H1 (cell line): ENCODE results near the gene GBF1. TPM values are rescaled to one million over a fixed set of nuclear protein-coding genes. Genes with fewer than 3 reads are reported as not detected.

Source experiments
- CBX5 ChIP-seq: fragments of 300-800, 300-1000 bp; sonication (generic); IDR thresholded peaks from 2 replicates; pipeline ENCODE4 v1.7.1; 2016; ENCODE audit warnings: antibody characterized with exemption, low read length, low read depth
- CEBPB ChIP-seq: IDR thresholded peaks from 2 replicates; pipeline ENCODE4 v1.6.1; 2012; ENCODE audit warnings: low read depth, low read length
- EP300 ChIP-seq, 2 experiments: IDR thresholded peaks; 1 replicate in 1 of 2; 2 replicates in 1 of 2; pipeline ENCODE4 v1.6.1; 2011 to 2012; ENCODE audit warnings: low read depth in 2 of 2, low read length in 2 of 2, mild to moderate bottlenecking in 2 of 2, borderline replicate concordance in 1 of 2, inconsistent platforms in 1 of 2, moderate library complexity in 1 of 2
- EZH2 ChIP-seq: fragments of 200-600 bp; sonication (generic); IDR thresholded peaks from 2 replicates; pipeline ENCODE4 v1.7.1; 2012; ENCODE audit warnings: low read depth, mild to moderate bottlenecking, moderate library complexity, low read length, inconsistent platforms; ENCODE audit not compliant: severe bottlenecking
- JUND ChIP-seq: IDR thresholded peaks from 2 replicates; pipeline ENCODE4 v1.6.1; 2011; ENCODE audit warnings: mild to moderate bottlenecking, improper control_type of control experiment, low read length
- NANOG ChIP-seq: IDR thresholded peaks from 2 replicates; pipeline ENCODE4 v1.6.1; 2011; ENCODE audit warnings: low read length, low read depth, mild to moderate bottlenecking, inconsistent platforms; ENCODE audit not compliant: insufficient read depth, poor library complexity, severe bottlenecking
- POLR2A ChIP-seq, 2 experiments: IDR thresholded peaks; 1 replicate in 1 of 2; 2 replicates in 1 of 2; pipeline ENCODE4 v1.6.1; 2011; ENCODE audit warnings: low read depth in 2 of 2, low read length in 2 of 2, mild to moderate bottlenecking in 2 of 2; ENCODE audit errors: control extremely low read depth in 1 of 2
- POU5F1 ChIP-seq: IDR thresholded peaks from 2 replicates; pipeline ENCODE4 v1.6.1; 2011; ENCODE audit warnings: low read depth, mild to moderate bottlenecking, low read length, moderate library complexity
- RAD21 ChIP-seq, 2 experiments: IDR thresholded peaks in 1 of 2; conservative IDR thresholded peaks in 1 of 2; 2 replicates each; pipeline ENCODE4 v1.6.1; 2011; ENCODE audit warnings: low read depth in 2 of 2, low read length in 2 of 2, improper control_type of control experiment in 1 of 2, inconsistent platforms in 1 of 2, mild to moderate bottlenecking in 1 of 2, moderate library complexity in 1 of 2
- RNF2 ChIP-seq: fragments of 200-900, 300-1000 bp; sonication (generic); IDR thresholded peaks from 2 replicates; pipeline ENCODE4 v1.7.1; 2016; ENCODE audit warnings: borderline replicate concordance, low read depth, mild to moderate bottlenecking, antibody characterized with exemption, low read length; ENCODE audit not compliant: poor library complexity, severe bottlenecking; ENCODE audit errors: missing control alignments
- SAP30 ChIP-seq: fragments of 300-600 bp; sonication (generic); IDR thresholded peaks from 2 replicates; pipeline ENCODE4 v1.7.1; 2012; ENCODE audit warnings: low read length, moderate library complexity, mild to moderate bottlenecking, inconsistent platforms; ENCODE audit not compliant: insufficient read depth, insufficient replicate concordance
- SP4 ChIP-seq: IDR thresholded peaks from 2 replicates; pipeline ENCODE4 v1.6.1; 2012; ENCODE audit warnings: low read length, inconsistent platforms
- TCF12 ChIP-seq: IDR thresholded peaks from 2 replicates; pipeline ENCODE4 v1.6.1; 2011; ENCODE audit warnings: low read depth, mild to moderate bottlenecking, low read length
- ZNF274 ChIP-seq: IDR thresholded peaks from 2 replicates; pipeline ENCODE4 v1.7.0; 2012; ENCODE audit warnings: low read length, borderline replicate concordance; ENCODE audit errors: extremely low read depth
- polyA plus RNA-seq, 7 experiments: library from polyadenylated mRNA; depleted of rRNA in 3 of 7; stranded (reverse) in 5 of 7; unstranded in 2 of 7; fragments of >200 nt in 5 of 7; fragments of 200-250 nt in 2 of 7; gene quantifications; 1 replicate in 5 of 7; 2 replicates in 1 of 7; 4 replicates in 1 of 7; pipeline versions ENCODE4 v1.2.1 to v1.2.3, GENCODE V29; 2011 to 2013; ENCODE audit warnings: missing spikeins in 2 of 7, mixed read lengths in 2 of 7
- total RNA-seq: library from RNA; stranded (reverse); fragmentation: NEBNext Ultra II Directional; extraction: Animal tissue kit (Norgen Biotek cat#: 25700); gene quantifications from 2 replicates; pipeline ENCODE4 v1.2.1, GENCODE V29; 2021
- TF ChIP-seq, protein P1 (sequence below), 3 experiments: IDR thresholded peaks; 1 replicate in 2 of 3; 2 replicates in 1 of 3; pipeline versions ENCODE4 v1.5.1 to v1.6.1; 2011; ENCODE audit warnings: low read length in 3 of 3, mild to moderate bottlenecking in 3 of 3, inconsistent platforms in 2 of 3, low read depth in 1 of 3, moderate library complexity in 1 of 3; ENCODE audit not compliant: insufficient read depth in 1 of 3; ENCODE audit errors: control extremely low read depth in 1 of 3

GBF1 gene
- total and polyA plus RNA-seq, 2 of the 8 experiments (the other 6 are each of a cell fraction or from before 2014, with no cell fraction given) = 11.0 to 25.5 TPM

DNA sequence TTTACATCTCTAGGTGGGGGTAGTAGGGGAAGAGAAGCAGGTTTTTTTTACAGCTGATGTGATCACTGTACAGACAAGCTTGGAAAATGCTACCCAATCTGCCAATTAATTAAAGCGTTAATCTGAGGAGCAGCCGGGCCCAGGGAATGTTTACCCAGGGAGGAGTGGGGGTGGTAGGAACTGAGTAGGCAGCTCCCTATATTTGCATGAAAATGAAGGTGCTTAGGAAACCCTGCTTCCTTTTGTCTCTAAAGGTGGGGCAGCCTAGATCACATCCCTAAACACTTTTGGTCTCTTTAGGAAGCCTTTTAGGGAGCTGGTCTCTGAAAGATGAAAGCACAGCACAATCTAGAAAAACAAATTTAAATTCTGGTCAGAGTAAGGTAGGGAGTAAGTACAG is 97.1 kb downstream of the GBF1 start (continued):
- TF ChIP-seq RNF2 (no peak), NANOG (peak; percentile 94), EP300 (IDR thresholded peaks at IDR 0.05; ENCODE audit: borderline replicate concordance in 1 of 2, low read depth in 2 of 2, low read length in 2 of 2) (peak in 1 of 2 experiments; percentile 83; a peak in 1 of 3 replicates), SAP30 (no peak), TCF12 (peak; percentile 94; the same call in 1 of the 2 replicates), POLR2A (IDR thresholded peaks at IDR 0.05; ENCODE audit: control extremely low read depth in 1 of 2, low read depth in 2 of 2, low read length in 2 of 2) (no peak), RAD21 (IDR thresholded peaks at IDR 0.05 in 1 of 2, conservative IDR thresholded peaks at IDR 0.05 in 1 of 2; ENCODE audit: low read depth in 2 of 2, low read length in 2 of 2) (no peak), POU5F1 (peak; percentile 93), EZH2 (no peak), CBX5 (no peak), ZNF274 (peak; percentile 28; the same call in 1 of the 2 replicates), JUND (no peak), CEBPB (no peak), SP4 (no peak)
- TF ChIP-seq, protein P1, sequence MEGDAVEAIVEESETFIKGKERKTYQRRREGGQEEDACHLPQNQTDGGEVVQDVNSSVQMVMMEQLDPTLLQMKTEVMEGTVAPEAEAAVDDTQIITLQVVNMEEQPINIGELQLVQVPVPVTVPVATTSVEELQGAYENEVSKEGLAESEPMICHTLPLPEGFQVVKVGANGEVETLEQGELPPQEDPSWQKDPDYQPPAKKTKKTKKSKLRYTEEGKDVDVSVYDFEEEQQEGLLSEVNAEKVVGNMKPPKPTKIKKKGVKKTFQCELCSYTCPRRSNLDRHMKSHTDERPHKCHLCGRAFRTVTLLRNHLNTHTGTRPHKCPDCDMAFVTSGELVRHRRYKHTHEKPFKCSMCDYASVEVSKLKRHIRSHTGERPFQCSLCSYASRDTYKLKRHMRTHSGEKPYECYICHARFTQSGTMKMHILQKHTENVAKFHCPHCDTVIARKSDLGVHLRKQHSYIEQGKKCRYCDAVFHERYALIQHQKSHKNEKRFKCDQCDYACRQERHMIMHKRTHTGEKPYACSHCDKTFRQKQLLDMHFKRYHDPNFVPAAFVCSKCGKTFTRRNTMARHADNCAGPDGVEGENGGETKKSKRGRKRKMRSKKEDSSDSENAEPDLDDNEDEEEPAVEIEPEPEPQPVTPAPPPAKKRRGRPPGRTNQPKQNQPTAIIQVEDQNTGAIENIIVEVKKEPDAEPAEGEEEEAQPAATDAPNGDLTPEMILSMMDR (IDR thresholded peaks at IDR 0.05; ENCODE audit: control extremely low read depth in 1 of 3, insufficient read depth in 1 of 3, low read depth in 1 of 3, low read length in 3 of 3) = no peak
